Measurements from ENCODE around the gene ANKRD18B.
"Not testable (repeated sequence)": the region's sequence is repeated elsewhere in the genome, so short reads cannot be mapped to it uniquely, and the experiment has no call there.

Gene ANKRD18B

DNA sequence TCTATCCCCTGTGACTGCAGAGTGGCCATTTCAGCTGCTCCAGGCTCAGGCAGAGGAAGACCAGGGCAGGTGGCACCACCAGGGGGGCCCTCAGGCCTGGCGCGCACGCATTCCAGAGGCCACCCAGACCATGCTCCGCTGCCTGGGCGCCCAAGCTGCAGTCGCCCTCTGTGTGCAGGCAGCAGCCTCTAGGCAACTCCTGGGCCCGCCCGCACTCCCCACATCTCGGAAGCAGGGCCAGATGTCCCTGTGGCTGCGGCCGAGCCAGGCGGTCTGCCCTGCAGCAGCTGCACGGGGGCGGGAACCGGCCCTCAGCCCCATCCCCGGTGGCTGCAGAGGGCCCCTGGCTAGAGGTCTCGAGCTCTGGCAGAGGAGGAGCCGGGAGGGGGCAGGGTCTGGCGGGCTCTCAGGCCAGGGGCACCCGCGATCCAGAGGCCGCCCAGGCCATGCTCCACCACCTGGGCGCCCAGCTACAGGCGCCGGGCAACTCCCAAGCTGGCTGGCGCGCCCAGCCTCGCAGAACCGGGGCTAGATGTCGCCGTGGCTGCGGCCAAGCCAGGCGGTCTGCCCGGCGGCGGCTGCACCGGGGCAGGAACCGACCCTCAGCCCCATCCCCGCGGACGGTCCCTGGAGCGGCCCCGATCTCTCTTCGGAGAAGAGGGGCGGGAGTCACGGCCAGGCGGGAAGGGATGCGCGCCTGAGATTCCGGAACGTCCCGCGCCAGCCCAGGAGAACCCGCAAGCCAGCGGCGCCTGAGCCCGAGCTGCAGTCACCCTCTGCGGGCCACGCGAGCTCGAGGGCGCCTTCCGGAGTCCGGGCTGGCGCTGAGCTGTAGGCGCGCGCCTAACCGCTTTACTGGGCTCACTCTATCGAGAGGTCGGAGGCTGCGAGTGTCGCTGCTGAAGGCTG lies at the start of gene ANKRD18B:
Gene ANKRD18B (plus strand): TSS at position 855 of the 909 bp plus-strand sequence. CDS start 239 bp downstream, outside the sequence.
- DNase-seq, result not testable (repeated sequence)

- DNase-seq, result no peak
Observed at GRCh38 chr9:33475357-33475756, 48.7 kb upstream of the ANKRD18B start.

GRCh38 chr9:33476503-33476902 lies 47.5 kb upstream of the ANKRD18B start:
- no peak for DNase-seq

GRCh38 chr9:33480106-33480505 lies 43.9 kb upstream of the ANKRD18B start:
- DNase-seq, result no peak

- DNase-seq, result no peak
Observed at GRCh38 chr9:33480976-33481375, 43.1 kb upstream of the ANKRD18B start.

GRCh38 chr9:33485312-33485711 lies 38.7 kb upstream of the ANKRD18B start:
- DNase-seq, result not testable (repeated sequence)

DNA sequence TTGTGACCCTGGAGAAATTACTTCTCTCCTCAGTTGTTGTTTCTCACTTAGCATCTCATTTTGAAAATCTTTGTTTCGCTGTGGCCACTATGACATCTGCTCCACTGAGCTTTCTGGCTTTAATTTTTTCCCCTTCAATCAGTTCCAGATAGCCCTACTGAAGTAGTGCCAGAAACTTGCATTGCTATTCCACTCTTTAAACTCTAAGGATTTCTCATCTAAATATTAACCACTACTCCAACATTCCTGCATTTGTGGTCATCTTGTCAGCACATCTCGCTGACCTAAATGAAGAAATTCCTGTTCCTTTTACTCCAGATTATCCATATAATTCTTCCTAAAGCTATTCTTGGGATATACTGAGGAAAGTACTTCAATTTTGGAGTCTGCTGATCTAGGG lies 35.0 kb upstream of the ANKRD18B start:
- no peak for DNase-seq

- DNase-seq, result not testable (repeated sequence)
Observed at GRCh38 chr9:33493819-33494218, 30.2 kb upstream of the ANKRD18B start.

GRCh38 chr9:33498387-33498786 lies 25.7 kb upstream of the ANKRD18B start:
- DNase-seq, result no peak

DNA sequence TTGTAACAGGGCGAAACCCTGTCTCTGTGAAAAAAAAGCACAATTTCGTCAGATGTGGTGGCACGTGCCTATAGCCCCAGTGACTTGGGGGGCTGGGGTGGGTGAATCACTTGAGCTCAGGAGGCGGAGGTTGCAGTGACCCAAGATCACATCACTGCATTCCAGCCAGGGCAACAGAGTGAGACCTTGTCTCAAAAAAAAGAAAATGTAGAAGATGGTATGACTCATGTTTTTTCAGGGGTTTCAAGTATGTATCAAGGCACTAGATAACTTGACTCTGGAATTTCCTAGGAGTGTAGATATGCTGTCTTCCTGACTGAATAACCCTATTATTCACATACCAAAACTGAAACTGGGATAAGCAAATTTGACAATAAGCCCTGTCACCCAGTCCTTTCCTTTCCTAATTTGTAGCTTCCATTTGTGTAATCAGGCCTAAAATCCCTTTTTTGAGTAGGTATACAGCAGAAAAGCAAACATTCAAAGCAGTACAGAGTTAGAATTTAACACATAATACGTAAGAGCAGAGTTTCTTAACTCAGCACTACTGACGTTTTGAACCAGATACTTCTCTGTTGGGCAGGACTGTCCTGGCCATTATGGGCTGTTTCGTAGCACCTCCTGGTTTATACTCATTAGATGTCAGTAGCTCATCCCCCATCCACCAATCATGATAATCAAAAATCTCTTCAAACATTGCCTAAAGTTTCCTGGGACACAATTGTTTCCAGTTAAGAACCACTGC lies 17.3 kb upstream of the ANKRD18B start:
- DNase-seq, result no peak

- no peak for DNase-seq
Observed at GRCh38 chr9:33510262-33511183, 13.5 kb upstream of the ANKRD18B start.

GRCh38 chr9:33511184-33511517 lies 12.9 kb upstream of the ANKRD18B start:
- not testable (repeated sequence) for DNase-seq

DNA sequence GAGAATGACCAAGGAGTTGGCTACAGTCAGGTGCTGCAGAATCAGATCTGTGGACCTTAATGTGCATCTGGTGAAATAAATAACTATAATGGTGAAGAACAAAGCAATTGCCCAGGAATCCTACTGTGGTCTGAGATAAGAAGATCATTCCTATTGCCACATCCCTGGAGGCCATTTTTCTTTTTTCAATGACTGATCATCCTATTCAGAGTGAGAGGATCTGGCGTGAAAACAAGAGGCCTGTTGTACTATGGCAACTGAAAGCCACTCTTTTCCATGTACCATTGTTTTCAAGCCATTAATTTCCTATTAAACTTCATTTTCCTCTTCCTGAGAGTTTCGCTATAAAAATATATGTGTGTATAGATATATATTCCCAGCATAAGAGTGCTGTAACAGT lies 11.5 kb upstream of the ANKRD18B start:
- not testable (repeated sequence) for DNase-seq

DNA sequence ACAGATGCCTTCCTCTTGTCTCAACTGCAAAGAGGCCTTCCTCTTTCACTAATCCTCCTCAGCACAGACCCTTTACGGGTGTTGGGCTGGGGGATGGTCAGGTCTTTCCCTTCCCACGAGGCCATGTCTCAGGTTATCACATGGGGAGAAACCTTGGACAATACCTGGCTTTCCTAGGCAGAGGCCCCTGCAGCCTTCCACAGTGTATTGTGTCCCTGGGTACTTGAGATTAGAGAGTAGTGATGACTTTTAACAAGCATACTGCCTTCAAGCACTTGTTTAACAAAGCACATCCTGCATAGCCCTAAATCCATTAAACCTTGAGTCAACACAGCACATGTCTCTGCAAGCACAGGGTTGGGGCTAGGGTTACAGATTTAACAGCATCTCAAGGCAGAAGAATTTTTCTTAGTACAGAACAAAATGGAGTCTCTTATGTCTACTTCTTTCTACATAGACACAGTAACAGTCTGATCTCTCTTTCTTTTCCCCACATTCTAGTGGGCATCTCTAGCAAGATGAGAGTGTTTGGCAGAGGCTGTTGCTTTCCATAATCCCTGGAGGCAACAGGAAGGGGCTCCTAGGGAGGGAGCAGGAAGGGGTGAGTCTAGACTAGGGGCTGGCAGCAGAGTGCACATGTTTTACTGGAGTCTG lies 8.6 kb upstream of the ANKRD18B start:
- not testable (repeated sequence) for DNase-seq

GRCh38 chr9:33516397-33516796 lies 7.7 kb upstream of the ANKRD18B start:
- not testable (repeated sequence) for DNase-seq

- DNase-seq, result no peak
Observed at GRCh38 chr9:33517373-33517772, 6.7 kb upstream of the ANKRD18B start.

GRCh38 chr9:33517934-33518577 lies 6.0 kb upstream of the ANKRD18B start:
- DNase-seq, result not testable (repeated sequence)

GRCh38 chr9:33521861-33522260 lies 2.2 kb upstream of the ANKRD18B start:
- DNase-seq, result not testable (repeated sequence)

GRCh38 chr9:33524306-33524947 lies 376 bp downstream of the ANKRD18B start:
- no peak for DNase-seq

DNA sequence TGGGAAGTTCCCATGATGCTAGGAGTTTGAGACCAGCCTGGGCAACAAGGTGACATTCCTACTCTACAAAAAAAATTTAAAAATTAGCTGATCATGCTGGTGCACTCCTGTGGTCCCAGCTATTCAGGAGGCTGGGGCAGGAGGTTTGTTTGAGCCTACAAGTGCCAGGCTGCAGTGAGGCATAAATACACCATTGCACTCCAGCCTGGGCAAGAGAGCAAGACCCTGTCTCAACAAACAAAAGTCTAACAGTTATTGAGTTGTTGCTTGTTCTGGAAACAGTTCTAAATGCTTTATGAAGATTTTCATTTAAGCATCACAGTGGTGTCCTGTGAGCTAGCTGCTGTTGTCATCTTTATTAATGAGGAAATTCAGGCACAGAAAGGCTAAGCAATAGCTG lies 4.0 kb downstream of the ANKRD18B start:
- DNase-seq, result not testable (repeated sequence)

DNA sequence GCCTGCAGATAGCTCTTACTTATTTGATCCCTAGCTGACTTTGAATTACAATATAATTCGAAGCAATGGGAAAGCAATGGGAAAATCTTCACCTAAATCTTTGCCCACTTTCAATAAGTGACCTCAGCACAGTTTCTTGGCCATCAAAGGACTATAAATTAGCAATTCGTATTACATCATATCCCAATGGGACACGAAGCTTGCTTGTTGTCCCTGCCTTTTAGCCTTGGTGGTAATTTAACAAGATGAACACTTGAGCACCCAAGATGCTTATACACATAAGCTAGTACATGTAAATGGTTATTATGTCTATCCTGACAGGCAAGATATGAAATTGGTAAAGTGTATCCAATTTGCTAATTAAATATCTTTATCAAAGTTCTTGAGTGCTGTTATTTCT lies 9.9 kb downstream of the ANKRD18B start:
- DNase-seq, result not testable (repeated sequence)
